A549 treated with CpdA at 1 μM for 4 hours (cell line): Measurements from ENCODE around the gene TIMM23B. TPM values are rescaled to one million over a fixed set of nuclear protein-coding genes. Genes with fewer than 3 reads are reported as not detected.

ENCODE experiments used
- total RNA-seq: library from RNA; stranded (reverse); fragments of 200-300 nt; extraction: Qiagen RNA extraction; gene quantifications from 5 replicates; pipeline ENCODE4 v1.2.3, GENCODE V29; 2022; ENCODE audit warnings: low read depth

Gene TIMM23B
- total RNA-seq: 14.4 to 24.2 TPM (median 15.7 TPM) in 5 replicates

GRCh38 chr10:49941447-49942338 lies at the start of gene TIMM23B, which contains the start of gene PARG:
TSS of gene TIMM23B (plus strand) at chr10:49942053. CDS start at chr10:49942195, 142 bp downstream.
TSS of gene PARG (minus strand) at chr10:49942027. CDS start at chr10:49941725, 302 bp downstream.

GRCh38 chr10:49988376-49988775 lies 46.5 kb downstream of the TIMM23B start, which contains the start of gene AGAP6:
TSS of gene AGAP6 (plus strand) at chr10:49988406. CDS start at chr10:49988716, 310 bp downstream.

Other genes with a start within 250 kb of the TIMM23B start
- gene OGDHL, start 179.7 kb upstream of the TIMM23B start, total RNA-seq: 0.21 to 0.24 TPM (median 0.21 TPM) in 5 replicates
- gene PARG, start within 50 bp of the TIMM23B start, total RNA-seq: 17.1 to 23.1 TPM (median 19.1 TPM) in 5 replicates
- 8.2 to 10.9 TPM (median 9.5 TPM) in 5 replicates for gene AGAP6, start 46.4 kb downstream of the TIMM23B start, total RNA-seq
- 11.6 to 18.3 TPM (median 13.8 TPM) in 5 replicates for gene WASHC2A, start 125.9 kb downstream of the TIMM23B start, total RNA-seq